Aorta (tissue), 5 donors: Measurements from ENCODE around the gene AK8. TPM values are rescaled to one million over a fixed set of nuclear protein-coding genes. Genes with fewer than 3 reads are reported as not detected.

Experiments
- ATAC-seq: fragments of 200-7000 bp; cut with Tn5 transposase; one replicate; pipeline ENCODE4 v1.9.1; 2022; ENCODE audit warnings: moderate library complexity; ENCODE audit not compliant: low FRiP score
- DNase-seq, 2 donors: peaks; one replicate each; pipeline ENCODE4 v3.0.0-alpha.2; 2020
- H3K27ac ChIP-seq, 2 donors: one replicate each; pipeline ENCODE4 v1.5.1; 2013; ENCODE audit warnings: low read length in 2 of 2, mild to moderate bottlenecking in 2 of 2, moderate library complexity in 2 of 2, control low read depth in 1 of 2, inconsistent platforms in 1 of 2, low read depth in 1 of 2
- H3K27me3 ChIP-seq, 2 donors: one replicate each; pipeline ENCODE4 v1.6.1; 2013; ENCODE audit warnings: control low read depth in 1 of 2, low read length in 1 of 2, mild to moderate bottlenecking in 1 of 2, moderate library complexity in 1 of 2; ENCODE audit not compliant: insufficient read depth in 2 of 2, control insufficient read depth in 1 of 2
- H3K36me3 ChIP-seq, 2 donors: one replicate each; pipeline ENCODE4 v1.6.1; 2013; ENCODE audit warnings: control low read depth in 1 of 2, low read length in 1 of 2, mild to moderate bottlenecking in 1 of 2; ENCODE audit not compliant: insufficient read depth in 2 of 2, control insufficient read depth in 1 of 2
- H3K4me1 ChIP-seq, 2 donors: one replicate each; pipeline ENCODE4 v1.6.1; 2013; ENCODE audit warnings: low read length in 2 of 2, control low read depth in 1 of 2, mild to moderate bottlenecking in 1 of 2, moderate library complexity in 1 of 2; ENCODE audit not compliant: insufficient read depth in 2 of 2, control insufficient read depth in 1 of 2
- H3K4me3 ChIP-seq, 2 donors: one replicate each; pipeline ENCODE4 v1.5.1; 2013; ENCODE audit warnings: low read length in 2 of 2, control low read depth in 1 of 2, mild to moderate bottlenecking in 1 of 2
- H3K9me3 ChIP-seq: one replicate; pipeline ENCODE4 v1.6.1; 2013; ENCODE audit warnings: mild to moderate bottlenecking, low read length; ENCODE audit not compliant: control insufficient read depth
- WGBS, 2 donors: extraction: QIAGEN DNeasy Blood & Tissue Kit; methylation state at CpG; one replicate each; pipeline ENCODE4 v1.1.7; 2013; 5-methylcytosine and 5-hydroxymethylcytosine counted together
- intact Hi-C, 2 donors: fragments of 100-400 bp; cut with DNase I; formaldehyde crosslinking; loops; one replicate each; pipeline versions ENCODE4 v1.14.2 to v1.15.0; 2022
- polyA plus RNA-seq, 2 donors: library from polyadenylated mRNA; stranded (reverse); fragments of 200-250 nt; gene quantifications; one replicate each; pipeline ENCODE4 v1.2.3, GENCODE V29; 2013
- total RNA-seq, 2 donors: library from RNA; stranded (reverse); fragmentation: NEBNext Ultra II Directional; extraction: Animal tissue kit (Norgen Biotek cat#: 25700); gene quantifications; one replicate each; pipeline ENCODE4 v1.2.1, GENCODE V29; 2021
- donor health status: healthy with polysubstance abuse.
- donor health status: Bipolar disorder and iron deficiency.
- donor health status: DM: no; HTN: no; CAD: no.
- donor health status: DM: no; HTN: no; CAD: no.
- donor health status: DM: yes; HTN: yes; CAD: no.

The AK8 gene
- total and polyA plus RNA-seq, 4 donors: 0.38 to 0.72 (median 0.71) TPM; not detected in 1

- Histone ChIP-seq H3K36me3 (no peaks in the 10 kb centered on the region), H3K4me1 (no peaks in the 10 kb centered on the region), H3K27ac (no peak overlapping the region), H3K4me3 (no peak overlapping the region), H3K27me3 (no peaks in the 10 kb centered on the region), H3K9me3 (no peaks in the 10 kb centered on the region)
- DNase-seq (no peak), ATAC-seq (no peak)
- WGBS, 2 donors: 93 to 94% methylated on average over 9 of the region's 9 CpGs
- intact Hi-C loops: no loop called here
Observed at GRCh38 chr9:132869266-132869665, 8.8 kb downstream of the AK8 start.

GRCh38 chr9:132866898-132867297 is 11.2 kb downstream of the AK8 start:
- Histone ChIP-seq H3K36me3 (no peaks in the 10 kb centered on the region), H3K4me1 (no peaks in the 10 kb centered on the region), H3K9me3 (no peaks in the 10 kb centered on the region), H3K27ac (no peak overlapping the region), H3K27me3 (no peaks in the 10 kb centered on the region), H3K4me3 (no peak overlapping the region)
- DNase-seq (no peak), ATAC-seq (no peak)
- WGBS, 2 donors: 82 to 86% methylated on average over 8 of the region's 8 CpGs
- intact Hi-C loops: no loop called here

DNA sequence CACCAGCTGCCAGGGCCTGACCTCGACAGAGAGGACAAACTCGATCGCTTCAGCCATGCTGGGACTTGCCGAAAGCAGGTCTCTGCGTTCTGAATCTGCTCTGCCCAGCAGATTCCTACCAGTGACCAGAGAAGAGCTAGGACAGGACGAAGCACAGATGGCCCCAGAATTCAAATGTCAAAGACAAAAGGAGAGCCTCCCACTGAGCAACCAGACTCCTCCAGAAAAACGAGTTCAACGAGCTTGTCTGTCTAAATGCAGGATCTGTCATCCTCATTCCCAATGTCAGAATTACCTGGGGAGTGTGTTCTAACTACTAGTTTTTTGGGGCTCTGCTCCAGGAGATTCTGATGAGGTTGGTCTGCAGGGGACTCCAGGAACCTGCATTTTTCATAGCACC is 13.4 kb downstream of the AK8 start:
- Histone ChIP-seq H3K27me3 (no peaks in the 10 kb centered on the region), H3K27ac (no peak overlapping the region), H3K9me3 (no peaks in the 10 kb centered on the region), H3K36me3 (no peaks in the 10 kb centered on the region), H3K4me1 (no peaks in the 10 kb centered on the region), H3K4me3 (no peak overlapping the region)
- WGBS, 2 donors: 59 to 66% methylated on average over 8 of the region's 8 CpGs
- ATAC-seq (no peak), DNase-seq (no peak)
- intact Hi-C loops: no loop called here

- Histone ChIP-seq H3K4me1 (no peaks in the 10 kb centered on the region), H3K27me3 (no peaks in the 10 kb centered on the region), H3K36me3 (no peaks in the 10 kb centered on the region), H3K27ac (no peak overlapping the region), H3K4me3 (no peak overlapping the region), H3K9me3 (no peaks in the 10 kb centered on the region)
- intact Hi-C loops: no loop called here
- ATAC-seq: no peak
- 75 to 78% methylated on average over 2 of the region's 2 CpGs for WGBS, 2 donors
- DNase-seq: no peak
Observed at GRCh38 chr9:132864277-132864676, 13.8 kb downstream of the AK8 start.

GRCh38 chr9:132863096-132863495 is 15.0 kb downstream of the AK8 start:
- H3K4me3 ChIP-seq: no peak overlapping the region
- H3K27me3 ChIP-seq: no peaks in the 10 kb centered on the region
- no peak overlapping the region for H3K27ac ChIP-seq
- intact Hi-C loops: no loop called here
- DNase-seq: no peak
- no peak for ATAC-seq
- H3K4me1 ChIP-seq: no peaks in the 10 kb centered on the region
- H3K9me3 ChIP-seq: no peaks in the 10 kb centered on the region
- 75 to 85% methylated on average over 12 of the region's 12 CpGs for WGBS, 2 donors
- H3K36me3 ChIP-seq: no peaks in the 10 kb centered on the region

GRCh38 chr9:132862533-132862932 is 15.6 kb downstream of the AK8 start:
- no peak for ATAC-seq
- intact Hi-C loops: no loop called here
- no peak overlapping the region for H3K27ac ChIP-seq
- no peak for DNase-seq
- no peaks in the 10 kb centered on the region for H3K36me3 ChIP-seq
- whole genome bisulfite sequencing, 2 donors: 61 to 70% methylated on average over 6 of the region's 6 CpGs
- H3K4me3 ChIP-seq: no peak overlapping the region
- H3K27me3 ChIP-seq: no peaks in the 10 kb centered on the region
- H3K9me3 ChIP-seq: no peaks in the 10 kb centered on the region
- H3K4me1 ChIP-seq: no peaks in the 10 kb centered on the region

GRCh38 chr9:132861666-132862065 is 16.4 kb downstream of the AK8 start:
- no peak for ATAC-seq
- Histone ChIP-seq H3K4me1 (no peaks in the 10 kb centered on the region), H3K4me3 (no peak overlapping the region), H3K9me3 (no peaks in the 10 kb centered on the region), H3K27ac (no peak overlapping the region), H3K36me3 (no peaks in the 10 kb centered on the region), H3K27me3 (no peaks in the 10 kb centered on the region)
- intact Hi-C loops: no loop called here
- WGBS, 2 donors: 93% methylated on average over 3 of the region's 3 CpGs
- DNase-seq: no peak

GRCh38 chr9:132858751-132859150 is 19.3 kb downstream of the AK8 start:
- no peaks in the 10 kb centered on the region for H3K9me3 ChIP-seq
- 15 to 24% methylated on average over 7 of the region's 7 CpGs for WGBS, 2 donors

DNA sequence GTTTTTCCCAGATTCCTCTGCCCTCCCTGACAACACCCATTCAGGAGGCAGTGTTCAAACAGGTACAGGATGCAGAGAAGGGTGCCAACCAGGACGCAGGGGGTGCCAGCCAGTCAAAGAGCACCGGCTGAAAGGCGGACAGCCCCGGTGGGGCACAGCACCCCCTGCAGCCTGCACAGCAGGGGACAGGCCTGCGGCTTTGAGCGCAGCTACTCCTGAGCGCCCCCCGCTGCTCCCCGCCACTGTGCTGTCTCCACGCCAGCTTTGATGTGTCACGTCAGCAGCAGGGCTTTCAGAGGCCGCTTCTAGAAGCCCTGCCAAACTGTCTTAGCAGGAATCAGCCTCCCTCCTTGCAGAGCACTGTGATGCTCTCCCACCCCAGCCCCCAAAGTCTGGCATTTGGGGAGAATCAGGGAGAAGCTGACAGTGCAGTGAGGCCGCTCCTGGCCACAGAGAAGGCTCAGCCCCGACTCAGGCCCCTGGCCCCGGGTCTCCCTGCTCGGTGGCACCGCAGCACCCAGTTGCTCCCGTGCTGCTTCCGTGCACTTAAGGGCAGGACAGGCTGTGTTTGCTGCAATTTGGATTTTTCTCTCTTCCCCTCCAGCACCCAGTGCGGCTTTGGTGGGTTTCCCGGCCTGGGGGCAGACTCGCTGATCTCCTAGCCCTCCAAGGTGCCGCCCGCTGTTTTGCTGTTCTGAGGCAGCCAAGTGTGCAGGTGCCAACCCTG is 20.3 kb downstream of the AK8 start:
- ATAC-seq (no peak), DNase-seq (no peak)
- H3K27me3 ChIP-seq: no peaks in the 10 kb centered on the region
- no peaks in the 10 kb centered on the region for H3K4me1 ChIP-seq
- no peak overlapping the region for H3K4me3 ChIP-seq
- no peaks in the 10 kb centered on the region for H3K36me3 ChIP-seq
- H3K27ac ChIP-seq: no peak overlapping the region
- intact Hi-C loops: no loop called here
- WGBS, 2 donors: 51 to 56% methylated on average over 24 of the region's 24 CpGs
- no peaks in the 10 kb centered on the region for H3K9me3 ChIP-seq

More at GRCh38 chr9:132858751-132859150, 19.3 kb downstream of the AK8 start:
- H3K4me3 ChIP-seq: no peak overlapping the region
- H3K4me1 ChIP-seq: no peaks in the 10 kb centered on the region
- no peaks in the 10 kb centered on the region for H3K27me3 ChIP-seq
- H3K27ac ChIP-seq: no peak overlapping the region
- ATAC-seq: no peak
- H3K36me3 ChIP-seq: no peaks in the 10 kb centered on the region
- intact Hi-C loops: no loop called here
- DNase-seq: no peak
